Lower lobe of right lung (tissue), 2 donors: ENCODE measurements around the gene GSG1. TPM values are rescaled to one million over a fixed set of nuclear protein-coding genes. Genes with fewer than 3 reads are reported as not detected.
A peak's percentile ranks its signal among the peaks of the same experiment; 100 is the strongest.

Experiments
- ATAC-seq, 2 donors: fragments of 200-7000 bp; cut with Tn5 transposase; one replicate each; pipeline ENCODE4 v1.9.1; 2020 to 2022; ENCODE audit warnings: mild to moderate bottlenecking in 2 of 2, moderate library complexity in 2 of 2
- DNase-seq: peaks from one replicate; pipeline ENCODE4 v3.0.0-alpha.2; 2020
- H3K27ac ChIP-seq: fragments of 200-600 bp; one replicate; pipeline ENCODE4 v1.8.0; 2022
- H3K27me3 ChIP-seq: fragments of 200-600 bp; one replicate; pipeline ENCODE4 v1.8.0; 2022; ENCODE audit warnings: low read depth
- H3K36me3 ChIP-seq: fragments of 200-600 bp; one replicate; pipeline ENCODE4 v1.8.0; 2022; ENCODE audit warnings: mild to moderate bottlenecking
- H3K4me1 ChIP-seq: fragments of 200-600 bp; one replicate; pipeline ENCODE4 v1.8.0; 2022
- H3K4me3 ChIP-seq: fragments of 200-600 bp; one replicate; pipeline ENCODE4 v1.8.0; 2022; ENCODE audit warnings: mild to moderate bottlenecking
- H3K9me3 ChIP-seq: fragments of 200-600 bp; one replicate; pipeline ENCODE4 v1.8.0; 2022
- CTCF ChIP-seq: fragments of 200-600 bp; IDR thresholded peaks from one replicate; pipeline ENCODE4 v1.8.0; 2022; ENCODE audit warnings: antibody characterized with exemption, mild to moderate bottlenecking
- intact Hi-C: fragments of 100-400 bp; cut with DNase I; formaldehyde crosslinking; loops from one replicate; pipeline ENCODE4 v1.11.0; 2022
- total RNA-seq: library from RNA; stranded (reverse); fragmentation: NEBNext Ultra II Directional; extraction: Animal tissue kit (Norgen Biotek cat#: 25700); gene quantifications from one replicate; pipeline ENCODE4 v1.2.1, GENCODE V29; 2021
- donor health status: DM: no; HTN: yes; CAD: no; lungs with severe emphysema.

GSG1 gene
- total RNA-seq, 1 donor from 2014 or later = not detected

GRCh38 chr12:13148485-13148847, 45.0 kb upstream of the GSG1 start:
- ATAC-seq = peak; percentile 3 to 5
- H3K4me1 ChIP-seq = peaks cover 46% of the 10 kb centered on the region
- no peaks in the 10 kb centered on the region for H3K36me3 ChIP-seq
- H3K9me3 ChIP-seq = no peaks in the 10 kb centered on the region
- no peak overlapping the region for H3K4me3 ChIP-seq
- H3K27me3 ChIP-seq = no peaks in the 10 kb centered on the region
- intact Hi-C loops = no loop called here
- DNase-seq = no peak
- H3K27ac ChIP-seq = peak overlapping the region; percentile 29
- no peak for TF ChIP-seq CTCF

GRCh38 chr12:13147688-13148484, 44.4 kb upstream of the GSG1 start:
- Histone ChIP-seq H3K4me1 (peaks cover 46% of the 10 kb centered on the region), H3K27ac (peak overlapping the region; percentile 29), H3K9me3 (no peaks in the 10 kb centered on the region), H3K4me3 (no peak overlapping the region), H3K36me3 (no peaks in the 10 kb centered on the region), H3K27me3 (no peaks in the 10 kb centered on the region)
- TF ChIP-seq CTCF = no peak
- intact Hi-C loops = no loop called here
- ATAC-seq (peak; percentile 80 to 87), DNase-seq (peak; percentile 63)

GRCh38 chr12:13146336-13146938, 43.0 kb upstream of the GSG1 start:
- peak; percentile 73 to 86 for ATAC-seq
- DNase-seq = no peak
- H3K4me3 ChIP-seq = no peak overlapping the region
- no peaks in the 10 kb centered on the region for H3K36me3 ChIP-seq
- no peaks in the 10 kb centered on the region for H3K9me3 ChIP-seq
- intact Hi-C loops = no loop called here
- no peak for TF ChIP-seq CTCF
- peak overlapping the region; percentile 6 for H3K27ac ChIP-seq
- H3K4me1 ChIP-seq = peaks cover 46% of the 10 kb centered on the region
- no peaks in the 10 kb centered on the region for H3K27me3 ChIP-seq

GRCh38 chr12:13144266-13144828, 40.9 kb upstream of the GSG1 start:
- Histone ChIP-seq H3K27ac (no peak overlapping the region), H3K27me3 (no peaks in the 10 kb centered on the region), H3K36me3 (no peaks in the 10 kb centered on the region), H3K4me3 (no peak overlapping the region), H3K4me1 (peaks cover 46% of the 10 kb centered on the region), H3K9me3 (no peaks in the 10 kb centered on the region)
- TF ChIP-seq CTCF = no peak
- ATAC-seq (no peak), DNase-seq (no peak)
- intact Hi-C loops = no loop called here

GRCh38 chr12:13142747-13143146, 39.3 kb upstream of the GSG1 start:
- ATAC-seq (peak; percentile 28 to 35), DNase-seq (no peak)
- intact Hi-C loops = no loop called here
- no peak overlapping the region for H3K4me3 ChIP-seq
- no peaks in the 10 kb centered on the region for H3K27me3 ChIP-seq
- TF ChIP-seq CTCF = no peak
- H3K36me3 ChIP-seq = no peaks in the 10 kb centered on the region
- no peaks in the 10 kb centered on the region for H3K9me3 ChIP-seq
- H3K27ac ChIP-seq = no peak overlapping the region
- peaks cover 41% of the 10 kb centered on the region for H3K4me1 ChIP-seq
